Measurements from ENCODE around the gene MOSPD3. TPM values are rescaled to one million over a fixed set of nuclear protein-coding genes. Genes with fewer than 3 reads are reported as not detected.

Gene MOSPD3
- total RNA-seq, 1 donor from 2014 or later: 14.7 TPM

- peak; percentile 39 for TF ChIP-seq CTCF (IDR thresholded peaks at IDR 0.05)
- Histone ChIP-seq H3K9me3 (no peaks in the 10 kb centered on the region), H3K36me3 (peaks cover 3% of the 10 kb centered on the region), H3K4me3 (peak overlapping the region; percentile 42), H3K27ac (peak overlapping the region; percentile 61), H3K27me3 (no peaks in the 10 kb centered on the region), H3K4me1 (peaks cover 17% of the 10 kb centered on the region)
- peak; percentile 85 for DNase-seq
- intact Hi-C loops (cut with DNase I): loop anchor here (10.0 kb wide), 1 partner anchor 116 kb away; no protein-coding TSS in a partner anchor
- peak; percentile 56 for ATAC-seq
Measured at GRCh38 chr7:100568896-100569844, 43.2 kb upstream of the MOSPD3 start.

GRCh38 chr7:100570954-100571828 lies 41.1 kb upstream of the MOSPD3 start:
- no peaks in the 10 kb centered on the region for H3K9me3 ChIP-seq
- no peaks in the 10 kb centered on the region for H3K27me3 ChIP-seq
- DNase-seq: peak; percentile 63
- H3K4me1 ChIP-seq: peaks cover 17% of the 10 kb centered on the region
- no peak overlapping the region for H3K27ac ChIP-seq
- ATAC-seq: no peak
- intact Hi-C loops (cut with DNase I): no loop called here
- no peak for TF ChIP-seq CTCF (IDR thresholded peaks at IDR 0.05)
- H3K4me3 ChIP-seq: no peak overlapping the region
- peaks cover 24% of the 10 kb centered on the region for H3K36me3 ChIP-seq

GRCh38 chr7:100571829-100572116 lies 40.6 kb upstream of the MOSPD3 start:
- DNase-seq (peak; percentile 53), ATAC-seq (no peak)
- Histone ChIP-seq H3K4me3 (no peak overlapping the region), H3K9me3 (no peaks in the 10 kb centered on the region), H3K27ac (no peak overlapping the region), H3K36me3 (peaks cover 29% of the 10 kb centered on the region), H3K27me3 (no peaks in the 10 kb centered on the region), H3K4me1 (peaks cover 17% of the 10 kb centered on the region)
- intact Hi-C loops (cut with DNase I): no loop called here
- TF ChIP-seq CTCF (IDR thresholded peaks at IDR 0.05): no peak

GRCh38 chr7:100572281-100572948 lies 39.9 kb upstream of the MOSPD3 start:
- no peak overlapping the region for H3K4me3 ChIP-seq
- H3K36me3 ChIP-seq: peaks cover 36% of the 10 kb centered on the region
- intact Hi-C loops (cut with DNase I): no loop called here
- no peak for TF ChIP-seq CTCF (IDR thresholded peaks at IDR 0.05)
- peaks cover 17% of the 10 kb centered on the region for H3K4me1 ChIP-seq
- H3K27me3 ChIP-seq: no peaks in the 10 kb centered on the region
- DNase-seq (peak; percentile 64), ATAC-seq (no peak)
- H3K9me3 ChIP-seq: no peaks in the 10 kb centered on the region
- H3K27ac ChIP-seq: no peak overlapping the region

- no peak for TF ChIP-seq CTCF (IDR thresholded peaks at IDR 0.05)
- Histone ChIP-seq H3K27me3 (no peaks in the 10 kb centered on the region), H3K4me1 (peaks cover 17% of the 10 kb centered on the region), H3K36me3 (peaks cover 43% of the 10 kb centered on the region), H3K9me3 (no peaks in the 10 kb centered on the region), H3K4me3 (no peak overlapping the region), H3K27ac (no peak overlapping the region)
- ATAC-seq (no peak), DNase-seq (peak; percentile 57)
- intact Hi-C loops (cut with DNase I): no loop called here
Measured at GRCh38 chr7:100572949-100573675, 39.2 kb upstream of the MOSPD3 start.
